Measurements from ENCODE around the gene HNRNPL. TPM values are rescaled to one million over a fixed set of nuclear protein-coding genes. Genes with fewer than 3 reads are reported as not detected.
A peak's percentile ranks its signal among the peaks of the same experiment; 100 is the strongest.

HNRNPL gene
- total RNA-seq, 1 experiment from 2014 or later: 710 TPM

DNA sequence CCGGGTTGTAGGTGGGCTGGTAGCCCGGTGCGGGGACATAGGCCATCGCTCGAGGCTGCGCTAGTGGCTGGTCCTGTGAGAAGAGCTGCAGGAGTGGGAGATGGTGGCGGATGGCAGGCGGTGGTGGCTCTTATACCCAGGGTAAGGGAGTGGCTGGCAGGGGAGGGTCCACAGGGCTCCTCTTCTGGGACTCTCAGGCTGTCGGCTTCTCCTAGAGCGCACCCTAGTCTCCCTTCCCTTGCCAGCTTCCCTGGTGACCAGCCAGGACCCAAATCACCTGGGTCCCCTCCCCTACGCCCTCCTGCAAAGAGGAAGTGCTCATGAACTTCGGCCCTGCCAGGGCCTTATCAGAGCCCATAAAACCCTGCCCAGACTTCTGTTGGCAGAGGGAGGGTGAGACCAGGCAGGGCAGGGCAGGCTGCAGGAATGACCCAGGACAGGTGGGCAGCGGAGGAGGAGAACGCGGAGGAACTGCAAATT, 36.9 kb downstream of the HNRNPL start, which contains the start of gene LGALS4:
Gene LGALS4 (minus strand): TSS at position 105 of the 480 bp plus-strand sequence. CDS start 59 bp downstream, at position 46.
- H3K56ac ChIP-seq (ENCODE audit: insufficient read length, low read depth, low read length): no peak within 1 kb of the TSS
- H2BK20ac ChIP-seq (ENCODE audit: low read depth, low read length, poor library complexity, severe bottlenecking): no peak within 1 kb of the TSS
- no peak within 1 kb of the TSS for H4K5ac ChIP-seq (ENCODE audit: insufficient read length, low read depth, low read length)
- TF ChIP-seq, protein P1, sequence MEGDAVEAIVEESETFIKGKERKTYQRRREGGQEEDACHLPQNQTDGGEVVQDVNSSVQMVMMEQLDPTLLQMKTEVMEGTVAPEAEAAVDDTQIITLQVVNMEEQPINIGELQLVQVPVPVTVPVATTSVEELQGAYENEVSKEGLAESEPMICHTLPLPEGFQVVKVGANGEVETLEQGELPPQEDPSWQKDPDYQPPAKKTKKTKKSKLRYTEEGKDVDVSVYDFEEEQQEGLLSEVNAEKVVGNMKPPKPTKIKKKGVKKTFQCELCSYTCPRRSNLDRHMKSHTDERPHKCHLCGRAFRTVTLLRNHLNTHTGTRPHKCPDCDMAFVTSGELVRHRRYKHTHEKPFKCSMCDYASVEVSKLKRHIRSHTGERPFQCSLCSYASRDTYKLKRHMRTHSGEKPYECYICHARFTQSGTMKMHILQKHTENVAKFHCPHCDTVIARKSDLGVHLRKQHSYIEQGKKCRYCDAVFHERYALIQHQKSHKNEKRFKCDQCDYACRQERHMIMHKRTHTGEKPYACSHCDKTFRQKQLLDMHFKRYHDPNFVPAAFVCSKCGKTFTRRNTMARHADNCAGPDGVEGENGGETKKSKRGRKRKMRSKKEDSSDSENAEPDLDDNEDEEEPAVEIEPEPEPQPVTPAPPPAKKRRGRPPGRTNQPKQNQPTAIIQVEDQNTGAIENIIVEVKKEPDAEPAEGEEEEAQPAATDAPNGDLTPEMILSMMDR (conservative IDR thresholded peaks at IDR 0.05): no peak
- H4K91ac ChIP-seq (ENCODE audit: insufficient read length, low read depth, low read length): no peak within 1 kb of the TSS
- no peaks in the 10 kb centered on the region for H3K79me2 ChIP-seq (ENCODE audit: insufficient read depth, low read length)
- H2AK5ac ChIP-seq (ENCODE audit: insufficient read length, low read length): no peak within 1 kb of the TSS
- WGBS (ENCODE audit: extremely low coverage, insufficient read length, low lambda C conversion rate): no CpG with 5 or more reads among the region's 15 CpGs
- no peak within 1 kb of the TSS for H3K27ac ChIP-seq (ENCODE audit: insufficient read length, low read depth, low read length)
- no peak within 1 kb of the TSS for H3K9ac ChIP-seq (ENCODE audit: extremely low read depth, insufficient read length, low read length)
- DNase-seq: no peak
- Mint-ChIP-seq H3K27ac (peak within 1 kb of the TSS in 1 of 3 experiments; percentile 41; a peak in 4 of 7 replicates), H3K36me3 (ENCODE audit: insufficient read depth in 1 of 3, low read depth in 3 of 3) (peaks cover 15 to 24% (median 23%) of the 10 kb centered on the region in 3 experiments; a peak in 6 of 7 replicates), H3K4me3 (no peak within 1 kb of the TSS), H3K27me3 (ENCODE audit: low read depth) (peaks cover 2% of the 10 kb centered on the region), H3K4me1 (no peaks in the 10 kb centered on the region), H3K9me3 (peaks cover 0 to 3% of the 10 kb centered on the region in 2 experiments; a peak in 1 of 5 replicates)
- H3K4me2 ChIP-seq (ENCODE audit: insufficient read depth, insufficient read length, low read length): no peak within 1 kb of the TSS
- H3K23ac ChIP-seq (ENCODE audit: insufficient read length, low read depth, low read length): no peak within 1 kb of the TSS
- H2AFZ ChIP-seq (ENCODE audit: low read length): no peak within 1 kb of the TSS
- no peak within 1 kb of the TSS for H2BK120ac ChIP-seq (ENCODE audit: low read depth, low read length, poor library complexity, severe bottlenecking)
- H3K79me1 ChIP-seq (ENCODE audit: insufficient read depth, low read depth, low read length, poor library complexity, severe bottlenecking): no peaks in the 10 kb centered on the region
- no peak within 1 kb of the TSS for H3K4ac ChIP-seq (ENCODE audit: low read depth, low read length)
- no peaks in the 10 kb centered on the region for H3K23me2 ChIP-seq (ENCODE audit: insufficient read length, low read depth, low read length, poor library complexity, severe bottlenecking)
- H2BK12ac ChIP-seq (ENCODE audit: insufficient read length, low read depth, low read length): no peak within 1 kb of the TSS
- H2BK15ac ChIP-seq (ENCODE audit: low read depth, low read length): no peak within 1 kb of the TSS
- H3K4me1 ChIP-seq (ENCODE audit: insufficient read depth, low read length): no peaks in the 10 kb centered on the region
- no peak within 1 kb of the TSS for H3K18ac ChIP-seq (ENCODE audit: insufficient read length, low read depth, low read length)
- H3T11ph ChIP-seq (ENCODE audit: low read length): no peak within 1 kb of the TSS
- H3K27me3 ChIP-seq (ENCODE audit: insufficient read depth, low read length): no peaks in the 10 kb centered on the region
- H4K8ac ChIP-seq (replicated peaks; ENCODE audit: insufficient read length, low read depth, low read length): no peak within 1 kb of the TSS
- H3K9me3 ChIP-seq (ENCODE audit: control insufficient read depth, low read depth, low read length): no peaks in the 10 kb centered on the region
- no peaks in the 10 kb centered on the region for H4K20me1 ChIP-seq (ENCODE audit: control insufficient read depth, insufficient read depth, insufficient read length)
- H3K14ac ChIP-seq (ENCODE audit: insufficient read depth, low read length): no peak within 1 kb of the TSS
- H2BK5ac ChIP-seq (ENCODE audit: insufficient read length, low read length): no peak within 1 kb of the TSS
